Mesenchymal stem cell (in vitro differentiated cells and primary cell): ENCODE results near the gene CADPS.

ENCODE experiments used
- DNase-seq: peaks from one replicate; pipeline ENCODE4 v3.0.0-alpha.2; 2013
- H2AFZ ChIP-seq: one replicate; pipeline ENCODE4 v1.6.1; 2013; ENCODE audit warnings: low read depth, mild to moderate bottlenecking, control low read depth, inconsistent platforms, low read length, moderate library complexity
- H2AK5ac ChIP-seq: 2 replicates; pipeline ENCODE4 v1.6.1; 2013; ENCODE audit warnings: low read length, moderate library complexity, mild to moderate bottlenecking, inconsistent platforms; ENCODE audit not compliant: severe bottlenecking
- H2BK120ac ChIP-seq: one replicate; pipeline ENCODE4 v1.6.1; 2013; ENCODE audit warnings: low read depth, mild to moderate bottlenecking, inconsistent platforms, low read length, moderate library complexity
- H2BK12ac ChIP-seq, 2 experiments: one replicate each; pipeline ENCODE4 v1.6.1; 2013; ENCODE audit warnings: inconsistent platforms in 2 of 2, low read length in 2 of 2, mild to moderate bottlenecking in 2 of 2, moderate library complexity in 2 of 2, control low read depth in 1 of 2
- H2BK15ac ChIP-seq: one replicate; pipeline ENCODE4 v1.6.1; 2013; ENCODE audit warnings: mild to moderate bottlenecking, low read depth, inconsistent platforms; ENCODE audit not compliant: poor library complexity, severe bottlenecking
- H2BK5ac ChIP-seq: 2 replicates; pipeline ENCODE4 v1.6.1; 2013; ENCODE audit warnings: low read depth, mild to moderate bottlenecking, low read length, control low read depth, inconsistent platforms; ENCODE audit not compliant: poor library complexity, severe bottlenecking
- H3K14ac ChIP-seq, 2 experiments: one replicate each; pipeline ENCODE4 v1.6.1; 2013; ENCODE audit warnings: inconsistent platforms in 2 of 2, low read length in 2 of 2, control low read depth in 1 of 2, mild to moderate bottlenecking in 1 of 2, moderate library complexity in 1 of 2
- H3K18ac ChIP-seq, 2 experiments: one replicate each; pipeline ENCODE4 v1.6.1; 2013; ENCODE audit warnings: inconsistent platforms in 2 of 2, low read length in 2 of 2, control low read depth in 1 of 2, low read depth in 1 of 2, mild to moderate bottlenecking in 1 of 2
- H3K23ac ChIP-seq, 2 experiments: one replicate each; pipeline ENCODE4 v1.6.1; 2013; ENCODE audit warnings: inconsistent platforms in 2 of 2, low read length in 2 of 2, mild to moderate bottlenecking in 2 of 2, moderate library complexity in 2 of 2, control low read depth in 1 of 2
- H3K27ac ChIP-seq: 2 replicates; pipeline ENCODE4 v1.5.1; 2013; ENCODE audit warnings: mild to moderate bottlenecking, moderate library complexity, low read length, control low read depth, inconsistent platforms; ENCODE audit not compliant: poor library complexity, severe bottlenecking
- H3K27me3 ChIP-seq, 2 experiments: 2 replicates each; pipeline versions ENCODE4 v1.6.1 to v1.7.0; 2013; ENCODE audit warnings: low read length in 2 of 2, mild to moderate bottlenecking in 2 of 2, moderate library complexity in 2 of 2, control low read depth in 1 of 2, inconsistent platforms in 1 of 2; ENCODE audit not compliant: control insufficient read depth in 1 of 2, insufficient read depth in 1 of 2
- H3K36me3 ChIP-seq, 2 experiments: 2 replicates each; pipeline versions ENCODE4 v1.6.1 to v1.7.0; 2013; ENCODE audit warnings: low read length in 2 of 2, control low read depth in 1 of 2, inconsistent platforms in 1 of 2, low read depth in 1 of 2, mild to moderate bottlenecking in 1 of 2; ENCODE audit not compliant: insufficient read depth in 2 of 2, control insufficient read depth in 1 of 2
- H3K4ac ChIP-seq, 2 experiments: one replicate each; pipeline ENCODE4 v1.6.1; 2013; ENCODE audit warnings: inconsistent platforms in 2 of 2, low read length in 2 of 2, mild to moderate bottlenecking in 2 of 2, moderate library complexity in 2 of 2, control low read depth in 1 of 2, low read depth in 1 of 2
- H3K4me1 ChIP-seq: 2 replicates; pipeline ENCODE4 v1.6.1; 2013; ENCODE audit warnings: low read depth, low read length, control low read depth; ENCODE audit not compliant: control insufficient read depth, insufficient read depth
- H3K4me2 ChIP-seq: 2 replicates; pipeline ENCODE4 v1.6.1; 2013; ENCODE audit warnings: low read length, mild to moderate bottlenecking, inconsistent platforms; ENCODE audit not compliant: poor library complexity, severe bottlenecking
- H3K4me3 ChIP-seq, 2 experiments: 2 replicates each; pipeline versions ENCODE4 v1.5.1 to v1.7.0; 2013; ENCODE audit warnings: low read length in 2 of 2, mild to moderate bottlenecking in 2 of 2, control low read depth in 1 of 2, low read depth in 1 of 2; ENCODE audit not compliant: insufficient read depth in 1 of 2
- H3K79me1 ChIP-seq: replicated peaks from 2 replicates; pipeline ENCODE4 v1.6.1; 2013; ENCODE audit warnings: mild to moderate bottlenecking, control low read depth, low read length, inconsistent platforms; ENCODE audit not compliant: poor library complexity, severe bottlenecking
- H3K9ac ChIP-seq: 2 replicates; pipeline ENCODE4 v1.7.0; 2013; ENCODE audit warnings: mild to moderate bottlenecking, low read length, moderate library complexity
- H3K9me3 ChIP-seq: 2 replicates; pipeline ENCODE4 v1.7.0; 2013; ENCODE audit warnings: mild to moderate bottlenecking, low read length; ENCODE audit not compliant: control insufficient read depth
- H4K8ac ChIP-seq: one replicate; pipeline ENCODE4 v1.6.1; 2013; ENCODE audit warnings: inconsistent platforms, mild to moderate bottlenecking, low read length, moderate library complexity
- H4K91ac ChIP-seq: one replicate; pipeline ENCODE4 v1.6.1; 2013; ENCODE audit warnings: mild to moderate bottlenecking, low read length, inconsistent platforms
- WGBS: methylation state at CpG from one replicate; pipeline ENCODE4 v1.1.7; 2013; ENCODE audit warnings: mixed read lengths; 5-methylcytosine and 5-hydroxymethylcytosine counted together

Gene CADPS

GRCh38 chr3:62433396-62433795 lies 441.8 kb downstream of the CADPS start:
- H3K18ac ChIP-seq, result no peak overlapping the region
- WGBS, result 79% methylated on average over 8 of the region's 8 CpGs

GRCh38 chr3:62421207-62421606 lies 454.0 kb downstream of the CADPS start:
- no peaks in the 10 kb centered on the region for H3K9me3 ChIP-seq
- no peak overlapping the region for H4K8ac ChIP-seq
- no peak overlapping the region for H3K4me2 ChIP-seq
- H3K14ac ChIP-seq, result no peak overlapping the region
- H3K18ac ChIP-seq, result no peak overlapping the region
- H3K4ac ChIP-seq, result no peak overlapping the region
- no peak overlapping the region for H2AK5ac ChIP-seq
- H2BK15ac ChIP-seq, result no peak overlapping the region
- no peak overlapping the region for H3K23ac ChIP-seq
- no peaks in the 10 kb centered on the region for H3K79me1 ChIP-seq
- H3K36me3 ChIP-seq, result no peaks in the 10 kb centered on the region
- 85% methylated on average over 9 of the region's 10 CpGs for WGBS
- H3K4me1 ChIP-seq, result no peaks in the 10 kb centered on the region
- no peak overlapping the region for H2AFZ ChIP-seq
- H3K27ac ChIP-seq, result no peak overlapping the region
- no peak overlapping the region for H4K91ac ChIP-seq
- H2BK120ac ChIP-seq, result no peak overlapping the region
- H3K27me3 ChIP-seq, result peaks cover 0 to 3% of the 10 kb centered on the region in 2 experiments
- H2BK5ac ChIP-seq, result no peak overlapping the region
- DNase-seq, result no peak
- no peak overlapping the region for H3K4me3 ChIP-seq
- no peak overlapping the region for H2BK12ac ChIP-seq
- no peak overlapping the region for H3K9ac ChIP-seq

More at GRCh38 chr3:62433396-62433795, 441.8 kb downstream of the CADPS start:
- H2BK120ac ChIP-seq, result no peak overlapping the region
- no peak overlapping the region for H3K14ac ChIP-seq
- no peaks in the 10 kb centered on the region for H3K79me1 ChIP-seq
- no peak overlapping the region for H2AK5ac ChIP-seq
- no peak overlapping the region for H3K4me2 ChIP-seq
- no peak overlapping the region for H2AFZ ChIP-seq
- H3K4me1 ChIP-seq, result no peaks in the 10 kb centered on the region
- no peak overlapping the region for H2BK12ac ChIP-seq
- peaks cover 19 to 38% of the 10 kb centered on the region in 2 experiments for H3K27me3 ChIP-seq
- H3K36me3 ChIP-seq, result no peaks in the 10 kb centered on the region
- H3K9me3 ChIP-seq, result no peaks in the 10 kb centered on the region
- H3K4me3 ChIP-seq, result no peak overlapping the region
- H4K8ac ChIP-seq, result no peak overlapping the region
- H3K9ac ChIP-seq, result no peak overlapping the region
- no peak for DNase-seq
- no peak overlapping the region for H3K23ac ChIP-seq
- no peak overlapping the region for H2BK5ac ChIP-seq
- no peak overlapping the region for H4K91ac ChIP-seq
- no peak overlapping the region for H3K27ac ChIP-seq
- no peak overlapping the region for H3K4ac ChIP-seq
- no peak overlapping the region for H2BK15ac ChIP-seq

GRCh38 chr3:62416144-62416543 lies 459.1 kb downstream of the CADPS start:
- H3K18ac ChIP-seq, result no peak overlapping the region
- H3K79me1 ChIP-seq, result no peaks in the 10 kb centered on the region
- peaks cover 1% of the 10 kb centered on the region for H3K4me1 ChIP-seq
- no peaks in the 10 kb centered on the region for H3K9me3 ChIP-seq
- no peak overlapping the region for H3K4me2 ChIP-seq
- DNase-seq, result no peak
- H2AK5ac ChIP-seq, result no peak overlapping the region
- H3K4me3 ChIP-seq, result no peak overlapping the region
- H3K4ac ChIP-seq, result no peak overlapping the region
- H3K27ac ChIP-seq, result no peak overlapping the region
- no peak overlapping the region for H4K8ac ChIP-seq
- no peak overlapping the region for H2BK5ac ChIP-seq
- H3K9ac ChIP-seq, result no peak overlapping the region
- no peak overlapping the region for H2BK12ac ChIP-seq
- H2BK15ac ChIP-seq, result no peak overlapping the region
- H3K23ac ChIP-seq, result no peak overlapping the region
- H3K14ac ChIP-seq, result no peak overlapping the region
- H3K27me3 ChIP-seq, result peaks cover 6 to 13% of the 10 kb centered on the region in 2 experiments
- 77% methylated on average over 2 of the region's 3 CpGs for WGBS
- no peak overlapping the region for H2BK120ac ChIP-seq
- H2AFZ ChIP-seq, result no peak overlapping the region
- H4K91ac ChIP-seq, result no peak overlapping the region
- no peaks in the 10 kb centered on the region for H3K36me3 ChIP-seq

GRCh38 chr3:62415312-62415801 lies 459.9 kb downstream of the CADPS start:
- 12% methylated on average over 9 of the region's 9 CpGs for WGBS

More at GRCh38 chr3:62415312-62415801, 459.9 kb downstream of the CADPS start:
- Histone ChIP-seq H2BK12ac (no peak overlapping the region), H3K23ac (no peak overlapping the region), H4K91ac (no peak overlapping the region), H2BK5ac (no peak overlapping the region), H3K36me3 (no peaks in the 10 kb centered on the region), H3K27me3 (peaks cover 6 to 13% of the 10 kb centered on the region in 2 experiments), H3K79me1 (no peaks in the 10 kb centered on the region), H3K4me1 (peaks cover 1% of the 10 kb centered on the region), H2BK120ac (no peak overlapping the region), H2AFZ (no peak overlapping the region), H3K14ac (no peak overlapping the region), H2BK15ac (no peak overlapping the region), H3K9me3 (no peaks in the 10 kb centered on the region), H3K4me3 (no peak overlapping the region), H3K27ac (no peak overlapping the region), H2AK5ac (no peak overlapping the region), H3K9ac (no peak overlapping the region), H3K18ac (no peak overlapping the region), H3K4me2 (no peak overlapping the region), H4K8ac (no peak overlapping the region), H3K4ac (no peak overlapping the region)
- no peak for DNase-seq
